ENCODE measurements around the gene CXCR2. TPM values are rescaled to one million over a fixed set of nuclear protein-coding genes. Genes with fewer than 3 reads are reported as not detected.

The CXCR2 gene
- total RNA-seq, 1 donor from 2014 or later: 0.39 TPM

- intact Hi-C loops (cut with micrococcal nuclease): no loop called here
Measured at GRCh38 chr2:218180467-218181114, 54.8 kb downstream of the CXCR2 start.

GRCh38 chr2:218184331-218184730, 58.5 kb downstream of the CXCR2 start:
- intact Hi-C loops (cut with micrococcal nuclease): no loop called here

DNA sequence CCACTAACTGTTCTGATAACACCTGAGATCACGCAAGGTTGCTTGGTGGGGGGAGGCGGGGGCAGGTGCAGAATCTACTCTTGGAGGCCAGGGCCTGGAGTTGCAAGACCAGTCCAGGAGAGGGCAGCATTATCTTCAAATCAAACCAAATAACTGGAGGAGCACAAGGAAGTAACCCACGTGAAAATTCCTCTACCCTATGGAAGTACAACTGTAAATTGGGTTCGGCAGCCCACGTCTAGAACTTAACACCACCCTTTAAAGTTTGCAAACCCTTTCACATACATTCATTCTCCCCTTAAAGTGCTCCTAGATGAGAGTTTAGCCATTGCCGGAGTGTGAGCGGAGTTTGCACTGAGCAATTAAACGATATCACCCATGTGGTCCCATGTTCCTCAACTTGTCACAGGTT, 60.5 kb downstream of the CXCR2 start:
- intact Hi-C loops (cut with micrococcal nuclease): loop anchor here (1.0 to 2.0 kb wide), 5 partner anchors 30 to 170 kb away; partner anchors contain the start of genes AAMP, ARPC2, CATIP and PNKD

Other genes with a start within 250 kb of the CXCR2 start
- gene TNS1, start 123.0 kb upstream of the CXCR2 start, total RNA-seq: 0.18 and 0.36 TPM in 2 replicates
- 1.1 and 1.3 TPM in 2 replicates for gene RUFY4, start 56.8 kb upstream of the CXCR2 start, total RNA-seq
- 1.6 and 2.0 TPM in 2 replicates for gene CXCR1, start 40.9 kb downstream of the CXCR2 start, total RNA-seq
- gene ARPC2, start 91.2 kb downstream of the CXCR2 start, total RNA-seq: 785 and 788 TPM in 2 replicates
- 0.86 and 0.91 TPM in 2 replicates for gene GPBAR1, start 135.0 kb downstream of the CXCR2 start, total RNA-seq
- 54.4 and 59.4 TPM in 2 replicates for gene AAMP, start 144.1 kb downstream of the CXCR2 start, total RNA-seq
- 26.3 and 27.7 TPM in 2 replicates for gene PNKD, start 144.5 kb downstream of the CXCR2 start, total RNA-seq
- 86.1 and 89.3 TPM in 2 replicates for gene TMBIM1, start 166.5 kb downstream of the CXCR2 start, total RNA-seq
- not detected in 2 replicates for gene CATIP, start 230.8 kb downstream of the CXCR2 start, total RNA-seq

Measured in T-helper 2 cell treated with Interferon-gamma antibody and Interleukin-4, amounts not matched to agents 100 ng/mL and 5 ng/mL, for 36 hours (primary cell).